NB4 (cell line): ENCODE measurements around the gene LYRM1.

ENCODE experiments used
- CTCF ChIP-seq: IDR thresholded peaks from one replicate; pipeline ENCODE4 v1.5.1; 2012; ENCODE audit warnings: low read depth, low read length
- MAX ChIP-seq: IDR thresholded peaks from 2 replicates; pipeline ENCODE4 v1.6.1; 2011; ENCODE audit warnings: low read depth, low read length
- MYC ChIP-seq: IDR thresholded peaks from 2 replicates; pipeline ENCODE4 v1.6.1; 2011; ENCODE audit warnings: low read depth, low read length
- POLR2A ChIP-seq: IDR thresholded peaks from 2 replicates; pipeline ENCODE4 v1.6.1; 2011; ENCODE audit warnings: mild to moderate bottlenecking; ENCODE audit not compliant: insufficient read length; ENCODE audit errors: extremely low read depth

- TF ChIP-seq CTCF = no peak
- TF ChIP-seq POLR2A = peak; percentile 68
- TF ChIP-seq MYC = peak; percentile 55
- TF ChIP-seq MAX = peak; percentile 13; the same call in 1 of the 2 replicates
These were observed at the start of gene LYRM1, which contains the start of gene DCUN1D3 for GRCh38 chr16:20900299-20901067.
